Sigmoid colon (tissue), 4 donors: Measurements from ENCODE around the gene PADI2.

Experiments
- EP300 ChIP-seq, 4 donors: sonication (generic); formaldehyde crosslinking; IDR thresholded peaks; one replicate each; pipeline ENCODE4 v1.6.1; 2017; ENCODE audit warnings: antibody characterized with exemption in 4 of 4
- POLR2A ChIP-seq, 2 donors: fragments of 450-650 bp; IDR thresholded peaks; one replicate each; pipeline ENCODE4 v1.6.1; 2016; ENCODE audit warnings: antibody characterized with exemption in 2 of 2, mild to moderate bottlenecking in 2 of 2, moderate library complexity in 2 of 2
- POLR2AphosphoS5 ChIP-seq, 4 donors: sonication (generic); formaldehyde crosslinking; IDR thresholded peaks; one replicate each; pipeline ENCODE4 v1.6.1; 2017; ENCODE audit warnings: antibody characterized with exemption in 4 of 4
- TF ChIP-seq, protein P1 (sequence below), 4 experiments: fragments of 450-650 bp in 3 of 4; fragments of 200-600 bp in 1 of 4; IDR thresholded peaks; one replicate each; pipeline ENCODE4 v1.5.1; 2016 to 2019; ENCODE audit warnings: antibody characterized with exemption in 4 of 4, mild to moderate bottlenecking in 3 of 4, moderate library complexity in 2 of 4

DNA sequence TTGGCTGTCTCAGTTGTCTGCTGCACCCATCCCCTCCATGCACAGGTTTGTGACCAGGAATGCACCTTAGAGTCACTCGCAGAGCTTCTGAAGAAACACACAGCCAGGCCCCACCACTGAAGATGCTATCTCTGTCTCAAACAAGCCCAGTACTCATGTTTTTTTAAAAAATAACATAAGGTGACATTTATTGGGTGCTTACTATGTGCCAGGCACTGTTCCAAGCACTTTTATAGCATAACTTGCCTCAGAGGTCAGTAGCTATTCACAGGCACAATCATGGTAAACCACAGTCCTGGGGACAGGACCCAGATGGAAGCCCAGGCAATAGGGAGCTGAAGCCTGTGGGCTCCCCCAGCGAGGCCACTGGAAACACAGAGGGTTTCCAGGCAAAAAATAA is 98.7 kb downstream of the PADI2 start:
- TF ChIP-seq, protein P1, sequence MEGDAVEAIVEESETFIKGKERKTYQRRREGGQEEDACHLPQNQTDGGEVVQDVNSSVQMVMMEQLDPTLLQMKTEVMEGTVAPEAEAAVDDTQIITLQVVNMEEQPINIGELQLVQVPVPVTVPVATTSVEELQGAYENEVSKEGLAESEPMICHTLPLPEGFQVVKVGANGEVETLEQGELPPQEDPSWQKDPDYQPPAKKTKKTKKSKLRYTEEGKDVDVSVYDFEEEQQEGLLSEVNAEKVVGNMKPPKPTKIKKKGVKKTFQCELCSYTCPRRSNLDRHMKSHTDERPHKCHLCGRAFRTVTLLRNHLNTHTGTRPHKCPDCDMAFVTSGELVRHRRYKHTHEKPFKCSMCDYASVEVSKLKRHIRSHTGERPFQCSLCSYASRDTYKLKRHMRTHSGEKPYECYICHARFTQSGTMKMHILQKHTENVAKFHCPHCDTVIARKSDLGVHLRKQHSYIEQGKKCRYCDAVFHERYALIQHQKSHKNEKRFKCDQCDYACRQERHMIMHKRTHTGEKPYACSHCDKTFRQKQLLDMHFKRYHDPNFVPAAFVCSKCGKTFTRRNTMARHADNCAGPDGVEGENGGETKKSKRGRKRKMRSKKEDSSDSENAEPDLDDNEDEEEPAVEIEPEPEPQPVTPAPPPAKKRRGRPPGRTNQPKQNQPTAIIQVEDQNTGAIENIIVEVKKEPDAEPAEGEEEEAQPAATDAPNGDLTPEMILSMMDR (IDR thresholded peaks at IDR 0.05): no peak
- TF ChIP-seq POLR2A (IDR thresholded peaks at IDR 0.05) (no peak), EP300 (IDR thresholded peaks at IDR 0.05) (peak in 3 of 4 donors; percentile 28 to 61 (median 58)), POLR2AphosphoS5 (IDR thresholded peaks at IDR 0.05) (peak; percentile 10 to 69 (median 62))
